GM10847 (cell line): ENCODE data around the gene NALF2.

Experiments
- POLR2A ChIP-seq: IDR thresholded peaks from 2 replicates; pipeline ENCODE4 v1.6.1; 2011; ENCODE audit not compliant: insufficient read length; ENCODE audit errors: extremely low read depth

Gene NALF2

GRCh38 chrX:69510137-69510715 lies 6.1 kb downstream of the NALF2 start:
- no peak for TF ChIP-seq POLR2A

- TF ChIP-seq POLR2A = no peak
These were observed 6.9 kb downstream of the NALF2 start for GRCh38 chrX:69510914-69511513.

GRCh38 chrX:69522052-69522451 lies 17.9 kb downstream of the NALF2 start:
- no peak for TF ChIP-seq POLR2A

GRCh38 chrX:69523314-69523713 lies 19.2 kb downstream of the NALF2 start:
- no peak for TF ChIP-seq POLR2A

- TF ChIP-seq POLR2A = no peak
These were observed 20.7 kb downstream of the NALF2 start for GRCh38 chrX:69524781-69525363.

GRCh38 chrX:69530306-69530705 lies 26.2 kb downstream of the NALF2 start:
- TF ChIP-seq POLR2A = no peak

- no peak for TF ChIP-seq POLR2A
These were observed 27.1 kb downstream of the NALF2 start for GRCh38 chrX:69531031-69531755.

- no peak for TF ChIP-seq POLR2A
These were observed 31.5 kb downstream of the NALF2 start for GRCh38 chrX:69535661-69536060.

GRCh38 chrX:69538321-69538876 lies 34.3 kb downstream of the NALF2 start:
- TF ChIP-seq POLR2A = no peak

- no peak for TF ChIP-seq POLR2A
These were observed 35.3 kb downstream of the NALF2 start for GRCh38 chrX:69539437-69539836.

GRCh38 chrX:69541956-69542355 lies 37.8 kb downstream of the NALF2 start:
- TF ChIP-seq POLR2A = no peak

GRCh38 chrX:69543572-69543971 lies 39.4 kb downstream of the NALF2 start:
- no peak for TF ChIP-seq POLR2A

- no peak for TF ChIP-seq POLR2A
These were observed 42.3 kb downstream of the NALF2 start for GRCh38 chrX:69546417-69546816.

GRCh38 chrX:69546978-69547377 lies 42.9 kb downstream of the NALF2 start:
- no peak for TF ChIP-seq POLR2A

- TF ChIP-seq POLR2A = no peak
These were observed 47.4 kb downstream of the NALF2 start for GRCh38 chrX:69551421-69552009.

GRCh38 chrX:69552512-69552911 lies 48.4 kb downstream of the NALF2 start:
- TF ChIP-seq POLR2A = no peak
